Tibial artery (tissue), 4 donors: ENCODE data around the gene SHISAL1.

Source experiments
- DNase-seq, 2 donors: peaks; one replicate each; pipeline ENCODE4 v3.0.0-alpha.2; 2019
- H3K27ac ChIP-seq, 2 donors: fragments of 200-600 bp; sonication (generic) in 1 of 2; 1 replicate in 1 of 2; 2 replicates in 1 of 2; pipeline ENCODE4 v1.5.1; 2018 to 2019; ENCODE audit warnings: mild to moderate bottlenecking in 1 of 2
- H3K27me3 ChIP-seq, 2 donors: fragments of 200-600 bp; sonication (generic) in 1 of 2; one replicate each; pipeline versions ENCODE4 v1.5.1 to v1.6.0; 2016 to 2019
- H3K36me3 ChIP-seq, 3 donors: fragments of 200-600 bp; sonication (generic) in 2 of 3; one replicate each; pipeline ENCODE4 v1.5.1; 2016 to 2019; ENCODE audit warnings: mild to moderate bottlenecking in 2 of 3
- H3K4me1 ChIP-seq, 4 donors: fragments of 200-600 bp; sonication (generic) in 2 of 4; 1 replicate in 3 of 4; 2 replicates in 1 of 4; pipeline ENCODE4 v1.5.1; 2016 to 2019
- H3K4me3 ChIP-seq, 2 donors: fragments of 200-600 bp; sonication (generic) in 1 of 2; 1 replicate in 1 of 2; 2 replicates in 1 of 2; pipeline ENCODE4 v1.5.1; 2018 to 2019; ENCODE audit warnings: mild to moderate bottlenecking in 2 of 2
- H3K9me3 ChIP-seq, 3 donors: fragments of 200-600 bp; sonication (generic) in 1 of 3; one replicate each; pipeline ENCODE4 v1.5.1; 2016 to 2019
- CTCF ChIP-seq, 2 experiments: fragments of 200-600 bp in 1 of 2; fragments of 450-650 bp in 1 of 2; IDR thresholded peaks; one replicate each; pipeline ENCODE4 v1.5.1; 2017 to 2019; ENCODE audit warnings: antibody characterized with exemption in 2 of 2, mild to moderate bottlenecking in 1 of 2, moderate library complexity in 1 of 2
- intact Hi-C: fragments of 100-400 bp; cut with DNase I; formaldehyde crosslinking; loops from one replicate; pipeline ENCODE4 v1.15.0; 2023; ENCODE audit warnings: low total_unique reads

SHISAL1 gene

GRCh38 chr22:44207981-44208317, 104.8 kb downstream of the SHISAL1 start:
- DNase-seq: no peak
- Histone ChIP-seq H3K9me3 (peaks cover 0 to 8% (median 4%) of the 10 kb centered on the region in 3 donors), H3K4me1 (peaks cover 0 to 24% (median 6%) of the 10 kb centered on the region in 4 donors), H3K4me3 (no peak overlapping the region), H3K27ac (no peak overlapping the region), H3K27me3 (peaks cover 0 to 5% of the 10 kb centered on the region in 2 donors), H3K36me3 (no peaks in the 10 kb centered on the region)
- intact Hi-C loops: loop anchor here (1.0 kb wide), 1 partner anchor 42 kb away; no protein-coding TSS in a partner anchor
- no peak for TF ChIP-seq CTCF (IDR thresholded peaks at IDR 0.05)

- DNase-seq: no peak
- Histone ChIP-seq H3K27ac (no peak overlapping the region), H3K27me3 (peaks cover 0 to 5% of the 10 kb centered on the region in 2 donors), H3K9me3 (peaks cover 0 to 8% (median 4%) of the 10 kb centered on the region in 3 donors), H3K4me3 (no peak overlapping the region), H3K36me3 (no peaks in the 10 kb centered on the region), H3K4me1 (peaks cover 0 to 19% (median 7%) of the 10 kb centered on the region in 4 donors)
- intact Hi-C loops: loop anchor here (1.0 kb wide), 1 partner anchor 43 kb away; no protein-coding TSS in a partner anchor
- TF ChIP-seq CTCF (IDR thresholded peaks at IDR 0.05): no peak
These were observed 105.4 kb downstream of the SHISAL1 start for GRCh38 chr22:44207173-44207980.

GRCh38 chr22:44206696-44207095, 106.1 kb downstream of the SHISAL1 start:
- H3K4me3 ChIP-seq: no peak overlapping the region
- intact Hi-C loops: loop anchor here (1.0 kb wide), 1 partner anchor 44 kb away; no protein-coding TSS in a partner anchor
- no peak for TF ChIP-seq CTCF (IDR thresholded peaks at IDR 0.05)
- H3K9me3 ChIP-seq: peaks cover 0 to 8% (median 4%) of the 10 kb centered on the region in 3 donors
- no peak for DNase-seq
- peaks cover 0 to 7% of the 10 kb centered on the region in 2 donors for H3K27me3 ChIP-seq
- H3K27ac ChIP-seq: no peak overlapping the region
- peaks cover 0 to 12% (median 5%) of the 10 kb centered on the region in 4 donors for H3K4me1 ChIP-seq
- H3K36me3 ChIP-seq: no peaks in the 10 kb centered on the region

GRCh38 chr22:44206330-44206645, 106.5 kb downstream of the SHISAL1 start:
- DNase-seq: no peak

More at GRCh38 chr22:44206330-44206645, 106.5 kb downstream of the SHISAL1 start:
- H3K9me3 ChIP-seq: peaks cover 0 to 8% (median 4%) of the 10 kb centered on the region in 3 donors
- no peak for TF ChIP-seq CTCF (IDR thresholded peaks at IDR 0.05)
- H3K36me3 ChIP-seq: no peaks in the 10 kb centered on the region
- peaks cover 0 to 8% (median 2%) of the 10 kb centered on the region in 4 donors for H3K4me1 ChIP-seq
- H3K4me3 ChIP-seq: no peak overlapping the region
- intact Hi-C loops: no loop called here
- no peak overlapping the region for H3K27ac ChIP-seq
- peaks cover 0 to 8% of the 10 kb centered on the region in 2 donors for H3K27me3 ChIP-seq
